ENCODE results near the gene CTNNA3. TPM values are rescaled to one million over a fixed set of nuclear protein-coding genes. Genes with fewer than 3 reads are reported as not detected.

The CTNNA3 gene
- total RNA-seq, 4 donors from 2014 or later, result 14.3 to 49.5 (median 24.2) TPM

- intact Hi-C loops (cut with DNase I; ENCODE audit: low total_unique reads), result loop anchor here (2.0 to 10.0 kb wide), 4 partner anchors 100 to 670 kb away; partner anchors contain the start of genes HERC4, HNRNPH3, PBLD and SIRT1
- H3K4me3 ChIP-seq, result peak overlapping the region; percentile 44 to 59 (median 48)
These were observed 31.1 kb downstream of the CTNNA3 start for GRCh38 chr10:67664942-67665341.

GRCh38 chr10:67663449-67664087 lies 32.4 kb downstream of the CTNNA3 start:
- no peaks in the 10 kb centered on the region for H3K36me3 ChIP-seq
- in situ Hi-C loops (cut with MboI; ENCODE audit: low sequenced_read_pairs in 4 of 4) (no loop called here), intact Hi-C loops (cut with DNase I; ENCODE audit: low total_unique reads) (loop anchor here (2.0 to 10.0 kb wide), 4 partner anchors 101 to 671 kb away; partner anchors contain the start of genes HERC4, HNRNPH3, PBLD and SIRT1)
- no peaks in the 10 kb centered on the region for H3K27me3 ChIP-seq
- no peaks in the 10 kb centered on the region for H3K9me3 ChIP-seq
- DNase-seq, result peak; percentile 47 to 73
- TF ChIP-seq CTCF (IDR thresholded peaks at IDR 0.05 in 4 of 5, conservative IDR thresholded peaks at IDR 0.05 in 1 of 5) (no peak), POLR2A (IDR thresholded peaks at IDR 0.05) (peak in 1 of 2 donors; percentile 40)
- peak overlapping the region; percentile 44 to 59 (median 48) for H3K4me3 ChIP-seq
- peak overlapping the region; percentile 82 to 91 (median 88) for H3K27ac ChIP-seq
- ATAC-seq, result peak; percentile 34 to 43
- peaks cover 45 to 53% of the 10 kb centered on the region in 2 donors for H3K4me1 ChIP-seq

More at GRCh38 chr10:67664942-67665341, 31.1 kb downstream of the CTNNA3 start:
- no peaks in the 10 kb centered on the region for H3K36me3 ChIP-seq
- ATAC-seq, result peak; percentile 71 to 72
- peak overlapping the region; percentile 82 to 91 (median 88) for H3K27ac ChIP-seq
- peaks cover 36 to 57% of the 10 kb centered on the region in 2 donors for H3K4me1 ChIP-seq
- in situ Hi-C loops (cut with MboI; ENCODE audit: low sequenced_read_pairs in 4 of 4), result no loop called here
- TF ChIP-seq POLR2A (IDR thresholded peaks at IDR 0.05) (no peak), CTCF (IDR thresholded peaks at IDR 0.05 in 4 of 5, conservative IDR thresholded peaks at IDR 0.05 in 1 of 5) (no peak)
- DNase-seq, result no peak
- no peaks in the 10 kb centered on the region for H3K27me3 ChIP-seq
- H3K9me3 ChIP-seq, result no peaks in the 10 kb centered on the region

- H3K4me1 ChIP-seq, result peaks cover 52 to 53% of the 10 kb centered on the region in 2 donors
- H3K27ac ChIP-seq, result peak overlapping the region; percentile 82 to 91 (median 88)
- ATAC-seq (no peak), DNase-seq (no peak)
- peak overlapping the region in 1 of 4 donors; percentile 12 for H3K4me3 ChIP-seq
- H3K27me3 ChIP-seq, result no peaks in the 10 kb centered on the region
- TF ChIP-seq POLR2A (IDR thresholded peaks at IDR 0.05) (no peak), CTCF (IDR thresholded peaks at IDR 0.05 in 4 of 5, conservative IDR thresholded peaks at IDR 0.05 in 1 of 5) (no peak)
- in situ Hi-C loops (cut with MboI; ENCODE audit: low sequenced_read_pairs in 4 of 4) (no loop called here), intact Hi-C loops (cut with DNase I; ENCODE audit: low total_unique reads) (loop anchor here (10.0 kb wide), 3 partner anchors 222 to 672 kb away; partner anchors contain the start of genes HERC4, HNRNPH3, PBLD and SIRT1)
- no peaks in the 10 kb centered on the region for H3K9me3 ChIP-seq
- H3K36me3 ChIP-seq, result no peaks in the 10 kb centered on the region
These were observed 33.6 kb downstream of the CTNNA3 start for GRCh38 chr10:67662415-67662814.

- in situ Hi-C loops (cut with MboI; ENCODE audit: low sequenced_read_pairs in 4 of 4) (no loop called here), intact Hi-C loops (cut with DNase I; ENCODE audit: low total_unique reads) (no loop called here)
- H3K4me3 ChIP-seq, result peak overlapping the region in 1 of 4 donors; percentile 2
- TF ChIP-seq POLR2A (IDR thresholded peaks at IDR 0.05), result no peak
- no peak for TF ChIP-seq CTCF (IDR thresholded peaks at IDR 0.05 in 4 of 5, conservative IDR thresholded peaks at IDR 0.05 in 1 of 5)
- no peaks in the 10 kb centered on the region for H3K27me3 ChIP-seq
- DNase-seq (peak in 1 of 2 donors; percentile 31), ATAC-seq (peak; percentile 79 to 89)
- H3K36me3 ChIP-seq, result no peaks in the 10 kb centered on the region
- peak overlapping the region; percentile 66 to 90 (median 73) for H3K27ac ChIP-seq
- H3K4me1 ChIP-seq, result peaks cover 32 to 35% of the 10 kb centered on the region in 2 donors
- no peaks in the 10 kb centered on the region for H3K9me3 ChIP-seq
These were observed 36.5 kb downstream of the CTNNA3 start for GRCh38 chr10:67659497-67659896.
